H1 (cell line): ENCODE measurements around the gene STARD8. TPM values are rescaled to one million over a fixed set of nuclear protein-coding genes. Genes with fewer than 3 reads are reported as not detected.

Source experiments
- CTCF ChIA-PET: fragments of 300-600 bp; sonication (Branson Sonifier 250); formaldehyde crosslinking; loops from one replicate; lab custom pipeline; 2021; ENCODE audit not compliant: partially characterized antibody; lab: Charles Lee
- POLR2A ChIA-PET: fragments of 300-600 bp; sonication (Branson Sonifier 250); formaldehyde crosslinking; loops from one replicate; lab custom pipeline; 2021; ENCODE audit warnings: inconsistent platforms; ENCODE audit not compliant: partially characterized antibody; lab: Charles Lee
- DNase-seq, 2 experiments: peaks; one replicate each; pipeline versions ENCODE4 v3.0.0 to v3.0.0-alpha.2; 2010 to 2022; ENCODE audit warnings: low spot score in 2 of 2, low read depth in 1 of 2, mixed read lengths in 1 of 2
- FAIRE-seq: peaks from 2 replicates; lab custom pipeline; 2011; peaks lifted over from hg19 to GRCh38; lab: Jason Lieb, UNC
- H2AFZ ChIP-seq: 2 replicates; pipeline ENCODE4 v1.8.1; 2012; ENCODE audit warnings: low read length, inconsistent platforms
- H2AK5ac ChIP-seq: 2 replicates; pipeline ENCODE4 v1.6.1; 2013; ENCODE audit warnings: low read depth, low read length
- H2BK120ac ChIP-seq: replicated peaks from 2 replicates; pipeline ENCODE3; 2013; ENCODE audit warnings: low read depth, low read length, inconsistent platforms
- H2BK12ac ChIP-seq: 2 replicates; pipeline ENCODE4 v1.6.1; 2013; ENCODE audit warnings: low read depth, low read length
- H2BK15ac ChIP-seq: 2 replicates; pipeline ENCODE4 v1.6.1; 2013; ENCODE audit warnings: low read length
- H2BK20ac ChIP-seq: 2 replicates; pipeline ENCODE4 v1.6.1; 2013; ENCODE audit warnings: low read length
- H2BK5ac ChIP-seq: 2 replicates; pipeline ENCODE4 v1.6.1; 2013; ENCODE audit warnings: low read depth, low read length
- H3K14ac ChIP-seq: 2 replicates; pipeline ENCODE4 v1.6.1; 2013; ENCODE audit warnings: inconsistent platforms; ENCODE audit not compliant: insufficient read length
- H3K18ac ChIP-seq: 2 replicates; pipeline ENCODE4 v1.6.1; 2013; ENCODE audit warnings: low read length; ENCODE audit errors: extremely low read depth
- H3K23ac ChIP-seq: 2 replicates; pipeline ENCODE4 v1.6.1; 2013; ENCODE audit warnings: inconsistent platforms; ENCODE audit not compliant: insufficient read length
- H3K23me2 ChIP-seq: 2 replicates; pipeline ENCODE4 v1.6.1; 2013; ENCODE audit warnings: low read depth, low read length
- H3K27ac ChIP-seq: 2 replicates; pipeline ENCODE4 v1.6.1; 2011; ENCODE audit warnings: low read depth, low read length, inconsistent platforms
- H3K27me3 ChIP-seq, 4 experiments: replicated peaks in 1 of 4; 1 replicate in 1 of 4; 2 replicates in 3 of 4; pipeline versions ENCODE4 v1.6.1 to v1.8.1; 2011 to 2013; ENCODE audit warnings: low read length in 3 of 4, mild to moderate bottlenecking in 3 of 4, inconsistent platforms in 2 of 4, mixed read lengths in 2 of 4, moderate library complexity in 1 of 4; ENCODE audit not compliant: control insufficient read depth in 3 of 4, insufficient read depth in 3 of 4; ENCODE audit errors: extremely low read depth in 1 of 4
- H3K36me3 ChIP-seq, 4 experiments: 2 replicates each; pipeline versions ENCODE4 v1.6.1 to v1.8.1; 2011 to 2013; ENCODE audit warnings: mild to moderate bottlenecking in 4 of 4, low read length in 3 of 4, moderate library complexity in 2 of 4, control low read depth in 1 of 4, inconsistent platforms in 1 of 4; ENCODE audit not compliant: insufficient read depth in 4 of 4, control insufficient read depth in 2 of 4
- H3K4ac ChIP-seq: replicated peaks from 2 replicates; pipeline ENCODE3; 2013; ENCODE audit warnings: low read length, low read depth, mixed read lengths, inconsistent platforms; ENCODE audit not compliant: insufficient read length
- H3K4me1 ChIP-seq, 4 experiments: replicated peaks in 1 of 4; 1 replicate in 1 of 4; 2 replicates in 3 of 4; pipeline versions ENCODE4 v1.6.1 to v1.8.1; 2011 to 2013; ENCODE audit warnings: low read length in 3 of 4, inconsistent platforms in 2 of 4, mixed read lengths in 1 of 4; ENCODE audit not compliant: insufficient read depth in 4 of 4, control insufficient read depth in 3 of 4
- H3K4me2 ChIP-seq, 2 experiments: 2 replicates each; pipeline versions ENCODE4 v1.6.1 to v1.8.1; 2011 to 2013; ENCODE audit warnings: low read depth in 2 of 2, low read length in 2 of 2, control low read depth in 1 of 2, inconsistent platforms in 1 of 2, mild to moderate bottlenecking in 1 of 2; ENCODE audit not compliant: insufficient read depth in 1 of 2
- H3K4me3 ChIP-seq, 4 experiments: fragments of 200-600, 300-600 bp in 1 of 4; sonication (generic), shearing (Covaris generic), sonication (Bioruptor Twin) in 1 of 4; 2 replicates each; pipeline versions ENCODE4 v1.5.1 to v1.8.1; 2011 to 2016; ENCODE audit warnings: low read length in 4 of 4, low read depth in 3 of 4, control low read depth in 2 of 4, inconsistent platforms in 2 of 4, mild to moderate bottlenecking in 2 of 4, mixed read lengths in 1 of 4, moderate library complexity in 1 of 4; ENCODE audit not compliant: insufficient read depth in 2 of 4; ENCODE audit errors: extremely low read depth in 1 of 4
- H3K56ac ChIP-seq: replicated peaks from 2 replicates; pipeline ENCODE3; 2013; ENCODE audit warnings: low read depth, mild to moderate bottlenecking, mixed read lengths, low read length, inconsistent platforms; ENCODE audit not compliant: insufficient read length
- H3K79me1 ChIP-seq: 2 replicates; pipeline ENCODE4 v1.6.1; 2013; ENCODE audit warnings: low read depth, low read length, control low read depth
- H3K79me2 ChIP-seq, 2 experiments: 2 replicates each; pipeline versions ENCODE4 v1.6.1 to v1.8.1; 2012 to 2013; ENCODE audit warnings: low read length in 2 of 2, mild to moderate bottlenecking in 2 of 2, inconsistent platforms in 1 of 2; ENCODE audit not compliant: insufficient read depth in 2 of 2, control insufficient read depth in 1 of 2
- H3K9ac ChIP-seq, 4 experiments: replicated peaks in 1 of 4; 1 replicate in 1 of 4; 2 replicates in 3 of 4; pipeline versions ENCODE4 v1.6.1 to v1.8.1; 2011 to 2013; ENCODE audit warnings: low read depth in 3 of 4, low read length in 3 of 4, control low read depth in 2 of 4, mild to moderate bottlenecking in 2 of 4, moderate library complexity in 2 of 4, inconsistent platforms in 1 of 4; ENCODE audit errors: extremely low read depth in 1 of 4
- H3K9me3 ChIP-seq, 2 experiments: 2 replicates each; pipeline versions ENCODE4 v1.6.1 to v1.8.1; 2012 to 2013; ENCODE audit warnings: mild to moderate bottlenecking in 2 of 2, moderate library complexity in 2 of 2, control low read depth in 1 of 2, inconsistent platforms in 1 of 2, low read depth in 1 of 2, low read length in 1 of 2, mixed read lengths in 1 of 2; ENCODE audit not compliant: insufficient read depth in 2 of 2
- H4K20me1 ChIP-seq, 2 experiments: replicated peaks in 1 of 2; 2 replicates each; pipeline versions ENCODE3 to v1.8.1; 2011 to 2013; ENCODE audit warnings: inconsistent platforms in 2 of 2, low read length in 2 of 2, mild to moderate bottlenecking in 1 of 2; ENCODE audit not compliant: insufficient read depth in 2 of 2, control insufficient read depth in 1 of 2
- H4K5ac ChIP-seq: 2 replicates; pipeline ENCODE4 v1.6.1; 2013; ENCODE audit warnings: low read length, low read depth, mixed read lengths, inconsistent platforms; ENCODE audit not compliant: insufficient read length
- H4K8ac ChIP-seq: 2 replicates; pipeline ENCODE4 v1.8.0; 2013; ENCODE audit warnings: mild to moderate bottlenecking, moderate library complexity, low read length, inconsistent platforms; ENCODE audit not compliant: insufficient read depth; ENCODE audit errors: extremely low read depth
- H4K91ac ChIP-seq: replicated peaks from 2 replicates; pipeline ENCODE3; 2013; ENCODE audit warnings: low read length, mixed read lengths, inconsistent platforms; ENCODE audit not compliant: insufficient read length
- MAX ChIP-seq: IDR thresholded peaks from 2 replicates; pipeline ENCODE4 v1.6.1; 2012; ENCODE audit warnings: inconsistent platforms
- SP1 ChIP-seq: IDR thresholded peaks from 2 replicates; pipeline ENCODE4 v1.6.1; 2011; ENCODE audit warnings: low read depth, low read length
- TBP ChIP-seq: IDR thresholded peaks from 2 replicates; pipeline ENCODE4 v1.6.1; 2011; ENCODE audit warnings: low read depth, low read length, improper control_type of control experiment
- WGBS, 2 experiments: shearing (Covaris generic) in 1 of 2; methylation state at CpG; one replicate each; pipeline versions ENCODE4 v1.1.6 to v1.1.7; 2013 to 2015; ENCODE audit warnings: low lambda C conversion rate in 2 of 2, mixed read lengths in 2 of 2, inconsistent platforms in 1 of 2, low coverage in 1 of 2, missing lambda C conversion rate in 1 of 2; ENCODE audit not compliant: insufficient replicate concordance in 2 of 2, insufficient coverage in 1 of 2, insufficient read length in 1 of 2; ENCODE audit errors: extremely low coverage in 1 of 2, missing lambda C conversion rate in 1 of 2; 5-methylcytosine and 5-hydroxymethylcytosine counted together
- polyA plus RNA-seq, 7 experiments: library from polyadenylated mRNA; depleted of rRNA in 3 of 7; stranded (reverse) in 5 of 7; unstranded in 2 of 7; fragments of >200 nt in 5 of 7; fragments of 200-250 nt in 2 of 7; gene quantifications; 1 replicate in 5 of 7; 2 replicates in 1 of 7; 4 replicates in 1 of 7; pipeline versions ENCODE4 v1.2.1 to v1.2.3, GENCODE V29; 2011 to 2013; ENCODE audit warnings: missing spikeins in 2 of 7, mixed read lengths in 2 of 7
- total RNA-seq: library from RNA; stranded (reverse); fragmentation: NEBNext Ultra II Directional; extraction: Animal tissue kit (Norgen Biotek cat#: 25700); gene quantifications from 2 replicates; pipeline ENCODE4 v1.2.1, GENCODE V29; 2021

The STARD8 gene
- total and polyA plus RNA-seq, 2 of the 8 experiments (the other 6 are each of a cell fraction or from before 2014, with no cell fraction given), result 1.8 to 3.8 TPM

- Histone ChIP-seq H3K4me1 (no peaks in the 10 kb centered on the region), H3K27me3 (no peaks in the 10 kb centered on the region), H3K79me2 (no peaks in the 10 kb centered on the region), H3K79me1 (no peaks in the 10 kb centered on the region), H2BK15ac (no peak overlapping the region), H2AFZ (no peak overlapping the region), H3K9ac (no peak overlapping the region), H4K5ac (no peak overlapping the region), H4K20me1 (peaks cover 0 to 1% of the 10 kb centered on the region in 2 experiments), H2AK5ac (no peak overlapping the region), H3K9me3 (no peaks in the 10 kb centered on the region), H3K4ac (no peak overlapping the region), H4K91ac (no peak overlapping the region), H3K27ac (no peak overlapping the region), H3K56ac (no peak overlapping the region), H3K36me3 (no peaks in the 10 kb centered on the region), H4K8ac (no peak overlapping the region), H3K23ac (no peak overlapping the region), H3K4me3 (no peak overlapping the region), H2BK12ac (no peak overlapping the region), H2BK5ac (no peak overlapping the region), H3K14ac (no peak overlapping the region), H3K18ac (no peak overlapping the region), H2BK120ac (no peak overlapping the region), H3K23me2 (no peaks in the 10 kb centered on the region), H2BK20ac (no peak overlapping the region), H3K4me2 (no peak overlapping the region)
- WGBS, 2 experiments, result 94% methylated on average over 11 of the region's 24 CpGs; no CpG with 5 or more reads in 1 of the 2 experiments
- POLR2A ChIA-PET, result no interaction called here
- TF ChIP-seq TBP (no peak), SP1 (no peak), MAX (no peak)
- DNase-seq, result no peak
- no peak for FAIRE-seq
- CTCF ChIA-PET, result interaction anchor here (1.2 to 2.9 kb wide), 2 partner anchors 8 to 535 kb away, joined by 4 to 12 read pairs; no protein-coding TSS in a partner anchor
These were observed 70.4 kb downstream of the STARD8 start for GRCh38 chrX:68717663-68718442.
